Fibroblast of lung (primary cell): ENCODE results near the gene PAK4.
"Not testable (repeated sequence)": the region's sequence is repeated elsewhere in the genome, so short reads cannot be mapped to it uniquely, and the experiment has no call there.

ENCODE experiments used
- CTCF ChIP-seq, 2 donors: IDR thresholded peaks in 1 of 2; conservative IDR thresholded peaks in 1 of 2; 1 replicate in 1 of 2; 2 replicates in 1 of 2; pipeline ENCODE4 v1.5.1; 2011 to 2012; ENCODE audit warnings: low read length in 2 of 2, control low read depth in 1 of 2, inconsistent platforms in 1 of 2, low read depth in 1 of 2, mild to moderate bottlenecking in 1 of 2
- EZH2 ChIP-seq: IDR thresholded peaks from 2 replicates; pipeline ENCODE4 v1.5.1; 2012; ENCODE audit warnings: low read length, control low read depth, mild to moderate bottlenecking; ENCODE audit errors: missing control alignments

DNA sequence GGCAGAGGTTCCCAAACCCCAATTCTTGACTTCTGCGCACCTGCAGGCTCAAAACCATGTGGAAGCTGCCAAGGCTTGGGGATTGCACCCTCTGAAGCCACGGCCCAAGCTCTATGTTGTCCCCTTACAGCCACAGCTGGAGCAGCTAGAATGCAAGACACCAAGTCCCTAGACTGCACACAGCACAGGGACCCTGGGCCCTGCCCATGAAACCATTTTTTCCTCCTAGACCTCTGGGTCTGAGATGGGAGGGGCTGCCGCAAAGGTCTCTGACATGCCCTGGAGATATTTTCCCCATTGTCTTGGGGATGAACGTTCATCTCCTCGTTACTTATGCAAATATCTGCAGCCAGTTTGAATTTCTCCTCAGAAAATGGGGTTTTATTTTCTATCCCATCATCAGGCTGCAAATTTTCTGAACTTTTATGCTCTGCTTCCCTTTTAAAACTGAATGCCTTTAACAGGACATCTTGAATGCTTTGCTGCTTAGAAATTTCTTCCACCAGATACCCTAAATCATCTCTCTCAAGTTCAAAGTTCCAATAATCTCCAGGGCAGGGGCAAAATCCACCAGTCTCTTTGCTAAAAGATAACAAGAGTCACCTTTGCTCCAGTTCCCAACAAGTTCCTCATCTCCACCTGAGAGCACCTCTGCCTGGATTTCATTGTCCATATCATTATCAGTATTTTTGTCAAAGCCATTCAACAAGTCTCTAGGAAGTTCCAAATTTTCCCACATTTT, 29.6 kb upstream of the PAK4 start:
- not testable (repeated sequence) for TF ChIP-seq CTCF (conservative IDR thresholded peaks at IDR 0.05 in 1 of 2, IDR thresholded peaks at IDR 0.05 in 1 of 2; ENCODE audit: low read depth in 1 of 2, low read length in 2 of 2); EZH2
